ENCODE results near the gene CAMKK2.
"Not testable (repeated sequence)": the region's sequence is repeated elsewhere in the genome, so short reads cannot be mapped to it uniquely, and the experiment has no call there.

Gene CAMKK2

GRCh38 chr12:121263206-121263935, 33.1 kb downstream of the CAMKK2 start:
- H3K4me3 ChIP-seq (ENCODE audit: severe bottlenecking), result no peak overlapping the region
- ATAC-seq (ENCODE audit: low read depth) (no peak), DNase-seq (ENCODE audit: low spot score) (no peak)
- H3K9me3 ChIP-seq (ENCODE audit: severe bottlenecking), result no peaks in the 10 kb centered on the region
- no peak overlapping the region for H3K27ac ChIP-seq (ENCODE audit: poor library complexity, severe bottlenecking)
- H3K27me3 ChIP-seq (ENCODE audit: insufficient read depth, poor library complexity, severe bottlenecking), result no peaks in the 10 kb centered on the region
- peaks cover 47% of the 10 kb centered on the region for H3K36me3 ChIP-seq (ENCODE audit: low read depth)
- H3K4me1 ChIP-seq (ENCODE audit: insufficient read depth, poor library complexity, severe bottlenecking), result no peaks in the 10 kb centered on the region
- TF ChIP-seq CTCF (IDR thresholded peaks at IDR 0.05; ENCODE audit: poor library complexity, severe bottlenecking), result no peak

- TF ChIP-seq CTCF (IDR thresholded peaks at IDR 0.05; ENCODE audit: poor library complexity, severe bottlenecking), result no peak
- Histone ChIP-seq H3K4me3 (ENCODE audit: severe bottlenecking) (no peak overlapping the region), H3K36me3 (ENCODE audit: low read depth) (peaks cover 41% of the 10 kb centered on the region), H3K4me1 (ENCODE audit: insufficient read depth, poor library complexity, severe bottlenecking) (no peaks in the 10 kb centered on the region), H3K9me3 (ENCODE audit: severe bottlenecking) (no peaks in the 10 kb centered on the region), H3K27ac (ENCODE audit: poor library complexity, severe bottlenecking) (no peak overlapping the region), H3K27me3 (ENCODE audit: insufficient read depth, poor library complexity, severe bottlenecking) (no peaks in the 10 kb centered on the region)
- ATAC-seq (ENCODE audit: low read depth) (no peak), DNase-seq (ENCODE audit: low spot score) (no peak)
Measured at GRCh38 chr12:121261398-121261797, 35.1 kb downstream of the CAMKK2 start.

DNA sequence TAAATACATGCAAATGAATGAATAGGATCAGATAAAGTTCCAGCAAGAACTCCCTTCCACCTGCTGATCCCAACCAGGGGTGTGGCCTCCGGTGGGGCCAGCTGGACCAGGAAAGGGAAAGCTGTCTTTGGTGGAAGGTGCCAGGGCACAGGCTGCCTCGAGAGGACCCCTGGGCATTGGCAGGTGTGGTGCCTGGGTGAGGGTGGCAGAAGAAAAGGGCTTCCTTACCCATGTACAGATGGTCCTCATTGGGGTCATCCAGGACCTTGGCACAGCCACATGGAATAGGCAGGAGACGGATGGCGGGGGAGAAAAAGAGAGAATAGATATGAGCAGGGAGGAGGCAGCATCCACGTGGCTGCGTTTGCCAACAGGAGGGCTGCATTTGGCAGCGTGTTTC, 36.4 kb downstream of the CAMKK2 start:
- Histone ChIP-seq H3K27me3 (ENCODE audit: insufficient read depth, poor library complexity, severe bottlenecking) (no peaks in the 10 kb centered on the region), H3K4me1 (ENCODE audit: insufficient read depth, poor library complexity, severe bottlenecking) (no peaks in the 10 kb centered on the region), H3K4me3 (ENCODE audit: severe bottlenecking) (no peak overlapping the region), H3K9me3 (ENCODE audit: severe bottlenecking) (no peaks in the 10 kb centered on the region), H3K27ac (ENCODE audit: poor library complexity, severe bottlenecking) (no peak overlapping the region), H3K36me3 (ENCODE audit: low read depth) (peaks cover 45% of the 10 kb centered on the region)
- ATAC-seq (ENCODE audit: low read depth) (no peak), DNase-seq (ENCODE audit: low spot score) (no peak)
- TF ChIP-seq CTCF (IDR thresholded peaks at IDR 0.05; ENCODE audit: poor library complexity, severe bottlenecking), result no peak

GRCh38 chr12:121259074-121259473, 37.4 kb downstream of the CAMKK2 start:
- peaks cover 51% of the 10 kb centered on the region for H3K36me3 ChIP-seq (ENCODE audit: low read depth)
- TF ChIP-seq CTCF (IDR thresholded peaks at IDR 0.05; ENCODE audit: poor library complexity, severe bottlenecking), result no peak
- H3K27ac ChIP-seq (ENCODE audit: poor library complexity, severe bottlenecking), result no peak overlapping the region
- DNase-seq (ENCODE audit: low spot score), result no peak
- no peak overlapping the region for H3K4me3 ChIP-seq (ENCODE audit: severe bottlenecking)
- no peaks in the 10 kb centered on the region for H3K27me3 ChIP-seq (ENCODE audit: insufficient read depth, poor library complexity, severe bottlenecking)
- H3K4me1 ChIP-seq (ENCODE audit: insufficient read depth, poor library complexity, severe bottlenecking), result no peaks in the 10 kb centered on the region
- H3K9me3 ChIP-seq (ENCODE audit: severe bottlenecking), result no peaks in the 10 kb centered on the region
- ATAC-seq (ENCODE audit: low read depth), result no peak

GRCh38 chr12:121257704-121258449, 38.6 kb downstream of the CAMKK2 start:
- peaks cover 56% of the 10 kb centered on the region for H3K36me3 ChIP-seq (ENCODE audit: low read depth)
- H3K9me3 ChIP-seq (ENCODE audit: severe bottlenecking); H3K27me3 ChIP-seq (ENCODE audit: insufficient read depth, poor library complexity, severe bottlenecking); H3K27ac ChIP-seq (ENCODE audit: poor library complexity, severe bottlenecking); H3K4me1 ChIP-seq (ENCODE audit: insufficient read depth, poor library complexity, severe bottlenecking); ATAC-seq (ENCODE audit: low read depth); DNase-seq (ENCODE audit: low spot score); H3K4me3 ChIP-seq (ENCODE audit: severe bottlenecking): not testable (repeated sequence)

All from RWPE2 (cell line).